ENCODE data around the gene EIF2B5.
A peak's percentile ranks its signal among the peaks of the same experiment; 100 is the strongest.

Gene EIF2B5

DNA sequence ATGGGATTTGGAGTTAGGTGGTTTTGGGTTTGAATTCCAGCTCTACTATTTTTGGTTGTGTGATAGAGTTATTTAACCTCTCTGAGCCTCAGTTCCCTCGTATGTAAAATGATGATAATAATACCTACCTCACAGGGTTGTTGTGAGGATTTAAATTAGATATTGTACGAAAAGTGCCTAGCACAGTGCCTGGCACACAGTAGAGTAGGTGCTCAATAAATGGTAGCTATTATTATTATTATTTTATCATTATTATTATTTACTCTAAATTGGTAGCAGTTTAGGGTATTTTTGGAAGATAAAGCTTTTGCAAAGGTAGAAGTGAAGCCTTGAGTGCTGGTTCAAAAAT, 38.2 kb downstream of the EIF2B5 start:
- DNase-seq (ENCODE audit: low read depth in 2 of 2): no peak

DNA sequence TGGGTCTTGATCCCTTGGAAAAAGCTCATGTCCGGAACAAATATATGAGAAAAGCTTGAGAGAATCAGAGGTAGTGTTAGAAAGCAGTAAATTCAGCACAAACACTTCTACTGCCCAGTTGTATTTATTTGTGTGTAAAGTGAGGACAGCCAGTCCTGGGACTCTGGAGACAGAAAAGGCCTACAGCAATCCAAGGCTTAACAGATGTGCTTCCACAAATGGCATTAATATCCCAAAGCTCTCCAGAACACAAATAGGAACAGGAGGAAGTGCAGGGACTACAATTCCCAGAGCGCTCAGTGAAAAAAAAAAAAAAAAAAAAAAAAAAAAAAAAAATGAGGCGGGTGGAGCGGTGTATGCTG, 39.1 kb downstream of the EIF2B5 start:
- DNase-seq (ENCODE audit: low read depth in 2 of 2): no peak

DNA sequence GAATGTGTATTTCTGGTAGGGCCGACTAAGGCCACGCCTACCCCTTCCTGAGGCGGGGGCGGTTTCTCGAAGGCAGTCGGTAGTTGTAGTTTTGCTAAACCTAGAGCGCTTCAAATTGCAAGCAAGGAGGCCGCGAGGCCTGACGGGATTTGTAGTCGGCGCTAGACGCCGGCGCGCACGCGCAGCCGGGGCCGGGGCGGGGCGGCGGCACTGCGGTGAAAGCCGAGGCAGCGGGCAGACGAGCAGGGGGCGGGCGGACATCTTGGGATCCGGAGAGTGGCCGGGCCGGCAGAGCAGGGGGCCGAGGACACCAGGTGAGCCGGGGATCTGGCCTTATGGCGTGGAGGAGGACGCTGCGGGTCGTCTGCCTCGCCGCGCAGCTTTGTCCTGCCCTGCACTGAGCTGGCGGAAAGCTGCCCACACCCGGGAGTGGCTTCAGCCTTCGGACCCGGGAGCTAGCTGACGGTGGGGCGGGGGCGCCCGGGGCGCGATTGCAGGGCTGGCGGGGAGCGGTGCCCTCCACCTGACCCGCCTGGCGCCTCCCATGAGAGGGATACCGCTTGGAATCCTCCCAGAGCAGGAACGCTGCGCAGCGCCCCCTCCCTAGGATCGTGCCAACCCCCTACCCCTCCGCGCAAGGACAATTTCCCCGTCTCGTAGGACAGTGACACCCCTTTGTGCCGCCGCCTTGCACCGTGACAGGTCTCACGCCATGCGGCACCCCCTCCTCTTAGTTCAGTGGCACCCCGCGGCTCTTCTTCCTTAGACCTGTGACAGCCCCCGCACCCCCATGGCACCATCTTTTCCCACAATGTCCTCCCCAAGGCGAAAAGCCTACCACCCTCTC, 39.7 kb downstream of the EIF2B5 start, which contains the start of gene AP2M1:
AP2M1 (plus strand) TSS at position 210 of the 847 bp plus-strand sequence. CDS start 2,139 bp downstream, outside the sequence.
- peak; percentile 94 to 96 for DNase-seq (ENCODE audit: low read depth in 2 of 2)

DNA sequence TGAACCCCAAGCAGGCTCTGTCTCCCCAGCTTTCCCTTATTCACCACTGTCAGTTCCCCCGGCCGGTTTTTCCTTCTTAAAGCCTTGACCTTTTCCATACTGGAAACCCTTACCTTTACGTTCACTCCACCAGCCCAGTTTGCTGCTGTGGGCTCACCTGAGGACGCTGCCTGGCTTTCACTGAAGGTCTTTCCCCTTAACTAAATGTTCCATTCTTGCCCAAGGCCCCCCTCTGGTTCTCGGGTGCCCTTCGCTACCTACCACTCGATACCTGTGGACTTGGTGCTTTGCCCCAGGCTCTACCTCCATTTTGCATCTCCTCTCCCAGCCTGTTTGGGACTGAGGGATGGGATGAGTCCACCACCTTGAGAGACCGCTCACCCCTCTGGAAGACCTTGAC, 40.3 kb downstream of the EIF2B5 start:
- no peak for DNase-seq (ENCODE audit: low read depth in 2 of 2)

DNA sequence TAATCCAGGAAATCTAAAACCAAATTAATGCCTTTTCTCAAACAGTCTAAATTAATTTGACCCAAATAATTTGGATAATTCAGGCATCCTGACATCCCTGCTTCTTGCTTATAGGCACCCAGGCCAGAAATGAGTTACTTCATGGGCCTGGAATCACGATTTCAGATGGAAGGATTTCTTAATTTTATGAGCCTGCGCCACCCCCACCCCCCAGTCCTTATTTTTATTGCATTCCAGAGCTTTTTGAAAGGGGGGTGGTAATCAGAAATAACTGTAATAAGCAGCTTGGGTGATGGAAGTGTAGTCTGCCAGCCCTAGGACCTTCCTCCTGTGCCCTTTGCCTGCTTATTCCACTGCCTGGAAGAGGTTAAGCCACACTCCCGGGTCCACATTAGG, 40.8 kb downstream of the EIF2B5 start:
- no peak for DNase-seq (ENCODE audit: low read depth in 2 of 2)

DNA sequence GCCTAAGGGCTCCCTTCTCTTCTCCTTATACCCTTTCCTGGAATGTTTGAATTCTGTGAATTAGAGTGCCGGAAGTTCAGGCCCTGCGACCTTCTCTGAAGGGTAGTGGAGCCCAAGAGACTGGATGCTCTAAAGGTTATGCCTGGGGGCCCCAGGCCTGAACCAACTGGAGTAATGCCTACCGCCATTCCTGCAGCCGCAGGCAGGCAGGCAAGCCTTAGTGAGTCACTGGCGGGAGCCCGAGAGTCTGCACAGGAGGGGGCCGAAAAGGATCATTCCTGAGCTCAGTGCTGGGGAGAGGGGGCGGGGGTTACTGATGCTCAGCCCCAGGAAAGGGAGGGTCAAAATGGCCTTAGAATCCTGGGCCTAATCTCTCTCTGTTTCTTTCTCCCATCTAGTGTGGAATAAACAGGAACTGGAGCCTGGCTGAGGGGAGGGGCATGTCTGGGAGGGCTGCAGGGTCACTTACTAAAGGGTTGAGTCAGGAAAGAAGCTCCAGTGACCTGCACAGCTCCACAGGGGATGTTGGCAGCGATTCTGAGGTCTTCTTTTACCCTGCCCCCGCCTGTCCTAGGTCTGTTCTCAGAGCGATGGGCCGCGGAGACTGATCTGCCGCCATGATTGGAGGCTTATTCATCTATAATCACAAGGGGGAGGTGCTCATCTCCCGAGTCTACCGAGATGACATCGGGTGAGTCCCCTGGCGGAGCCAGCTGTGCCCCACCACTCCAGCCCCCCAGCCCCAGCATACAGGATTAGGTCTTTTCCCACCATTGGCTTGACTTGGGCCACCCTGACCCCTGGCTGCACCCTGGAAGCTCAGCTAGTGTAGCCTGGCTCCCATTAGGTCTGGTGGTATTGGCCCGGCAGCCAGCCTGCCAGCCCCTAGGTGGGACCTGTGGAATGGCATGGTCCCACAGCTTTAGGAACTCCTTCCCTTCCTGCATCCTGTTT, 41.5 kb downstream of the EIF2B5 start:
- DNase-seq (ENCODE audit: low read depth in 2 of 2): no peak

DNA sequence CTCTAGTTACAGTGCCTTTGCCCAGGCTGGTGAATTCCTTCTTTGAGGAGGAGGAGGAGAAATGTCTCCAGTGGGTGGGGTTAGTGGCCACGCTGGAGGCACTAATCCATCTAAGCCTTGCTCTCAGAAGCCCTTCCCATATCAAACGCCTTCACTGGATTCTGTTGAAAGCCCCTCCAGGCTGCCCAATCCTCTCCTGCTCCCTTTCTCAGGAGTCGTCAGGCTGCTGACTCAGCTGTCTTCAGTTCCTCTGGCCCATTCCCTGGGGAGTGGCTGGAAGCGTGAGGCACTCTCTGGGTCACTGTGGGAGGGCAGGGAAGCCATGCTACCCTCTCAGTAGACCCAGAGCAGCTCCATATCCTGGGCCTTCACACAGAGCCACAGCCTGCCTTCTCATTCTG, 42.2 kb downstream of the EIF2B5 start:
- no peak for DNase-seq (ENCODE audit: low read depth in 2 of 2)

DNA sequence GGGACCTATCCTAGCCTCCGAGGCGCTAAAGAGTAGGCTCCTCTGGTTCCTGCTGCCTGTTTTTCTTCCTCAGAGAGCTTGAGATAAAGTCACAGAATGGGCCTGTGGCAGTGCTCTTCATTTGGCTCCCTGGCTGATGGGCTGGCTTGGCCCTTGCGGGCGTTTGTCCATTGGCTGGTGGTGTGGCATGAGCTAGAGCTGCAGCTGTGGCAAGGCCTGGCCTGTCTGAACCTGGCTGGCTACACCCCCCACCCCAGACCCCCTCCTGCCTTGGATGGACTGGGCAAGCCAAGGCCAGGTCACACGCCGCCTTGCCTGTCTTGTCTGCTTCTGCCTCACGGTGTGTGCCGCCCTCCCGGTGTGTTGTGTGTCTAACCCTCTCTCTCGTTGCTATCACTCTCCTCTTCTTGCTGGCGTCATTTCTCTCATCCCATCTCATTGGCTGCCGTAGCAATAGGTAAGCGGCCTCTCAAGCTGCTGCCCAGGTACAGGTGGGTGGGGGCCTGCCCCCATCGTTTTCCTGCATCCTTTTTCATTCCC, 42.7 kb downstream of the EIF2B5 start:
- DNase-seq (ENCODE audit: low read depth in 2 of 2): no peak

DNA sequence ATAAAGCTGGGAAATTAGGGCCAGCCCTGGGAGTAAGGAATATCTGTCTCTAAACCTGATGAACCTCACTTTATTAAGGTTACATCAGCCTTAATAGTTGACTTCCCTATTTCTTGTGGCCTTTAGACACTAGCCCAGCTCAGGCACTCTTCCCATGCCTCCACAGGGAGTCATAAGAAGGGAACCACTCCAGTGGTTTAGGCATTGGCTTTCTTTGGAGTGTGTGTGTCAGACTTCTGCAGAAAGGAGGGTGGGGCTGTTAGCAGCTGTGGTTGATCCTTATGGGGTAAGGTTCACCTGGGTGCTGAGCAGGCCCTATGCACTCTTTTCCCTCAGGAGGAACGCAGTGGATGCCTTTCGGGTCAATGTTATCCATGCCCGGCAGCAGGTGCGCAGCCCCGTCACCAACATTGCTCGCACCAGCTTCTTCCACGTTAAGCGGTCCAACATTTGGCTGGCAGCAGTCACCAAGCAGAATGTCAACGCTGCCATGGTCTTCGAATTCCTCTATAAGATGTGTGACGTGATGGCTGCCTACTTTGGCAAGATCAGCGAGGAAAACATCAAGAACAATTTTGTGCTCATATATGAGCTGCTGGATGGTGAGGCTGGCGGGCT, 43.5 kb downstream of the EIF2B5 start:
- no peak for DNase-seq (ENCODE audit: low read depth in 2 of 2)

DNA sequence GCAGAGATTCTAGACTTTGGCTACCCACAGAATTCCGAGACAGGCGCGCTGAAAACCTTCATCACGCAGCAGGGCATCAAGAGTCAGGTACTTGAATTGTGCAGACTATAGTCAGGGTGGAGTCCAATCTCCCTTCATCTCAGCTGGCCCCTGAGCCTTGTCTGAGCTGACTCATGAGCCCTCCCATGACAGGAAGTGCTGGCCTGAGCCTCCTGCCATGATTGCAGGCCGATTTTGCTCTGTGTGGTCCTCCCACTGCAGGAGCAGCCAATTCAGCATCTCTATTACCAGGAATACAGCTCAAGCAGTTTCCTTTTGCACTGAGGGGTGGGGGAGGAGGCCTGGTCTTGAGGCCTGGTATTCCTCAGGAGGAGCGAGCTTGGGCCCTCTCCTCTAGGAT, 45.0 kb downstream of the EIF2B5 start:
- DNase-seq (ENCODE audit: low read depth in 2 of 2): no peak

DNA sequence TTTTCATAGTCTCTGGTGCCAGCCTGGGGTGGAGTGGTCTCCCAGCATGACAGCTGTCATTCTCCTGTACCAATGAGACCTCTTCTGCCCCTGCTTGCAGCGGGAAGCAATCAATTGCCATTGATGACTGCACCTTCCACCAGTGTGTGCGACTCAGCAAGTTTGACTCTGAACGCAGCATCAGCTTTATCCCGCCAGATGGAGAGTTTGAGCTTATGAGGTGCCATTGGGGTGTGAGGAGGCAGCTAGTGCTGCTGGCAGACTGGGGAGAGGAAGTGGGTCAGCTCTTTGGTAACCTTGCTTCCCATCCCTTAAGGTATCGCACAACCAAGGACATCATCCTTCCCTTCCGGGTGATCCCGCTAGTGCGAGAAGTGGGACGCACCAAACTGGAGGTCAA, 46.4 kb downstream of the EIF2B5 start:
- DNase-seq (ENCODE audit: low read depth in 2 of 2): no peak

DNA sequence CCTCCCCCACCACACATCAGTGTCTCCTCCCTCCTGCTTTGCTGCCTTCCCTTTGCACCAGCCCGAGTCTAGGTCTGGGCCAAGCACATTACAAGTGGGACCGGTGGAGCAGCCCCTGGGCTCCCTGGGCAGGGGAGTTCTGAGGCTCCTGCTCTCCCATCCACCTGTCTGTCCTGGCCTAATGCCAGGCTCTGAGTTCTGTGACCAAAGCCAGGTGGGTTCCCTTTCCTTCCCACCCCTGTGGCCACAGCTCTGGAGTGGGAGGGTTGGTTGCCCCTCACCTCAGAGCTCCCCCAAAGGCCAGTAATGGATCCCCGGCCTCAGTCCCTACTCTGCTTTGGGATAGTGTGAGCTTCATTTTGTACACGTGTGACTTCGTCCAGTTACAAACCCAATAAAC, 48.5 kb downstream of the EIF2B5 start:
- DNase-seq (ENCODE audit: low read depth in 2 of 2): no peak

DNA sequence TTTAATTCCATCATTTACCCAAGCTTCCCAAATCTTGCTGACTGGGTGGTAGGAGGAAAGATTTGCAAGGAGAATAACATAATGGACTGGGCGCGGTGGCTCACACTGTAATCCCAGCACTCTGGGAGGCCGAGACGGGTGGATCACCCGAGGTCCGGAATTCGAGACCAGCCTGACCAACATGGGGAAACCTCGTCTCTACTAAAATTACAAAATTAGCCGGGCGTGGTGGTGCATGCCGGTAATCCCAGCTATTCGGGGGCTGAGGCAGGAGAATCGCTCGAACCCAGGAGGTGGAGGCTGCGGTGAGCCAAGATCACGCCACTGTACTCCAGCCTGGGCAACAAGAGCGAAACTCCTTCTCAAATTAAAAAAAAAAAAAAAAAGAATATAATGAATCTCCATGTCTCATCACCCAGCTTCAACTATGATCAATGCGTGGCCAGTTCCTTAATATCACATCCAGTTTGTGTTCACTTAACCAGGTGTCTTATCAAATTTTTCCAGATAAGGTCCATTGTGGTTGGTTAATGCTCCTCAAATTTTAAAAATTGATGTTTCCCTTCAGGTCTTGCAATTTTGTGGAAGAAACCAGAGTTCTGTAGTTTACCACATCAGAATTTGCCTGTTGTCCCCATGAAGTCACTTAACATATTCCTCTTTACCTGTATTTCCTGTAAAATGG, 49.5 kb downstream of the EIF2B5 start:
- DNase-seq (ENCODE audit: low read depth in 2 of 2): no peak

DNA sequence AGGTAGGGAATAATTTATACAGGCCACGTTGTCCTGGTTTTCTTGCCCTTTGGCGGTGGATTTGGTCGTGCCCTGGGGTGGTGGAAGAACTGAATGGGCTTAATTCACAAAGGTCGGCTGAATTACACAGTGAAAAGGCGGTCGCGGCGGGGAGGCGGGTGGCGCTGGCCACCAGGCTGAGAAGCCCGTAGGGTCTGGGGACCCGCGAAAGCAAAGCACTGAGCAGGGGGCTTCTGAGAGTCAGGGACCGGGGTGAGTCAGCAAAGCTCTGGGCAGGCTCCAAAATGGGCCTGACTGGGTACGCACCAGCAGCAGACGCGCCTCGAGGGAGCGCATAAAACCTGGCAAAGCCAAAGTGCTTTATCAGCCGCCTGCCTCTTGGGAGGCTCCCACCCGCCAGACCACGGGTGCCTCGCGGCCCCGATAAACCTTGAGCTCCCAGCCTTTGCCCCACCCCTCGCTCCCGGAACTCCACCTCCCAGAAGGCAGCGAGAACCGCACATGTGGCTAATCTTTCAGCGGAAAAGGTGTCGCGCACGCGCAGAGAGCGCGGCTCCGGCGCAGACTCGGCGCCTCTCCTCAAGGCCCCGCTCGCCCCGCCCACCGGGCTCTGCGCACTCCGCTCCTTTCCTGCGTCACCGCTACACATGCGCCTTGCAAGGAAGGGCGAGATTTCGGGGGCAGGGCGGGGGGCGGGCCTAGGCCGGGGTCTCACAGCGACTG, 50.5 kb downstream of the EIF2B5 start:
- DNase-seq (ENCODE audit: low read depth in 2 of 2): peak; percentile 98

DNA sequence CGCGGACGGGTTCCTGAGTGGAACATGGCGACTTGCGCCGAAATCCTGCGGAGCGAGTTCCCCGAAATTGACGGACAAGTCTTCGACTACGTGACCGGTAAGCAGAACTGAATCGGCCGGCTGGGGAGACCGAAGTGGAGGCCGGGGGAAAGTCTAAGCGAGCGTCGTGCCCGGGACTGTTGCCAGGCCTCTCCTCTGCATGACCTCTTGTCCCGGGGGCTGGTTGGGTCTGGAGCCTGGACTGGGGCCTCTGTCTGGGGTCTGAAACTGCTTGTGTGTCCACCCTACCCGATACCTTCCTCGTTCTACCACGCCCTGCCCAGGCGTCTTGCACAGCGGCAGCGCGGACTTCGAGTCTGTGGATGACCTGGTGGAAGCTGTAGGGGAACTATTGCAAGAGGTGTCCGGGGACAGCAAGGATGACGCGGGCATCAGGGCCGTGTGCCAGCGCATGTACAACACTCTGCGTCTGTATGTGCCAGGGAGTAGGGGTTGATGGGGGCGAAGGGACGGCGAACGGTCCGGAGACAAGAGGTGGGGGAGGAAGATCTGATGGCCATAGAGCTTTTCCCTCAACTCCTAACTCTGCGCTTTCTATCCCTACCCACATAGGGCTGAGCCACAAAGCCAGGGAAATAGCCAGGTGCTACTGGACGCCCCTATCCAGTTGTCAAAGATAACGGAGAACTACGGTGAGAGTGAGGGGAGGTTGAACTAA, 51.2 kb downstream of the EIF2B5 start, which contains the start of gene ABCF3:
ABCF3 (plus strand) TSS at position 16 of the 718 bp plus-strand sequence; CDS start at position 25, 9 bp downstream.
- DNase-seq (ENCODE audit: low read depth in 2 of 2): no peak

DNA sequence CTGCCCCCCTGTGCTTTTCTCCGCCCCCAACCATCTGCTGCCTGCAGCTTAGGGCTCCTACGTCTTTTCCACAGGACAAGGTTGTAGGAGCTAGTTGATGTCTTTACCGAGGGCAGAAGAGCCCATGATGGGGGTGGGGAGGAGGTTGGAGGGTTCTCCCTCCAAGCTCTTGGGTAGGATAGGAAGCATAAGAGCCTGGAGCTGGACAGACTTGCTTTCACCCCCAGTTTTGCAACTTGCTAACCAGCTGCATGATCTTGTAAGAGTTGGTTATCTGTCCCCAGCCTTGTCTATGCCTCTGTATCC, 51.7 kb downstream of the EIF2B5 start:
- no peak for DNase-seq (ENCODE audit: low read depth in 2 of 2)

DNA sequence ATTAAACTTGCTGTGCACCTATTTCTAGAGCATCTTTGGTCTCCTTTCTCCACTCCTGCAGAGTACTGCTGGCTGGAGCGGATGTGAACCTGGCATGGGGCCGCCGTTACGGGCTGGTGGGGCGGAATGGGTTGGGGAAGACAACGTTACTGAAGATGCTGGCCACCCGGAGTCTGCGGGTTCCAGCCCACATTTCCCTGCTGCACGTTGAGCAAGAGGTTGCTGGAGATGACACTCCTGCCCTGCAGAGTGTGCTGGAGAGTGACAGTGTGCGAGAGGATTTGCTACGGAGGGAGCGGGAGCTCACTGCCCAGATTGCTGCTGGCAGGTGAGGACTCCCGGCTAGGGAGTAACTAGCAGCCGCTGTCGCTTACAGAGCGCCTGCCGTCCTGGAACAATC, 52.9 kb downstream of the EIF2B5 start:
- no peak for DNase-seq (ENCODE audit: low read depth in 2 of 2)

DNA sequence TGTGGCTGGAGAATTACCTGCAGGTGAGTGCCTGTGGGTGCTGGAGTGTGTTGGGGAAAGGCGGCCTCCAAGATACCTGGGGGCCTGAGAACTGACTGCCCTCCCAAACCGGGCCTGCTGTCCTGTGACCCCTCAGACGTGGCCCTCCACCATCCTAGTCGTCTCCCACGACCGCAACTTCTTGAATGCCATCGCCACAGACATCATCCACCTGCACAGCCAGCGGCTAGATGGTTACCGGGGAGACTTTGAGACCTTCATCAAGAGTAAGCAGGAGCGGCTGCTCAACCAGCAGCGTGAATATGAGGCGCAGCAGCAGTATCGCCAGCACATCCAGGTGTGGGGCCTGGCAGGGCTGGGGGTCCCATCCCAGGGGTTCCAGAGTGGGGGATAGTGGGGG, 54.3 kb downstream of the EIF2B5 start:
- DNase-seq (ENCODE audit: low read depth in 2 of 2): no peak

DNA sequence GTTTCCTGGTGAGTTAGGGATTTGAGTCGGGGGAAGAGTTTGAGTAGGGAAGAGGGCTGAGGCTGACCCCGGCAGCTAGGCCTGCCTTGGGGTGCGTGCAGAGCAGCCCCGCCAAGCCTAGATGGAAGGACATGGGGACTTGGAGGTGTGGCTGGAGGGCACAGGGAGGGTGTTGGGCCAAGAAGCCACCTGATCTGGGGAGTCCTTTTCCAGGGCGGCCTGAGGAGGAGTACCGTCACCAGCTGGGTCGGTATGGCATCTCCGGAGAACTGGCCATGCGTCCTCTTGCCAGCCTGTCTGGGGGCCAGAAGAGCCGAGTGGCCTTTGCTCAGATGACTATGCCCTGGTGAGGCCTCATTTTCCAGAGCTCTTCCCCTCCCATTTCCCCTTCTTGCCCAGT, 57.7 kb downstream of the EIF2B5 start:
- no peak for DNase-seq (ENCODE audit: low read depth in 2 of 2)

DNA sequence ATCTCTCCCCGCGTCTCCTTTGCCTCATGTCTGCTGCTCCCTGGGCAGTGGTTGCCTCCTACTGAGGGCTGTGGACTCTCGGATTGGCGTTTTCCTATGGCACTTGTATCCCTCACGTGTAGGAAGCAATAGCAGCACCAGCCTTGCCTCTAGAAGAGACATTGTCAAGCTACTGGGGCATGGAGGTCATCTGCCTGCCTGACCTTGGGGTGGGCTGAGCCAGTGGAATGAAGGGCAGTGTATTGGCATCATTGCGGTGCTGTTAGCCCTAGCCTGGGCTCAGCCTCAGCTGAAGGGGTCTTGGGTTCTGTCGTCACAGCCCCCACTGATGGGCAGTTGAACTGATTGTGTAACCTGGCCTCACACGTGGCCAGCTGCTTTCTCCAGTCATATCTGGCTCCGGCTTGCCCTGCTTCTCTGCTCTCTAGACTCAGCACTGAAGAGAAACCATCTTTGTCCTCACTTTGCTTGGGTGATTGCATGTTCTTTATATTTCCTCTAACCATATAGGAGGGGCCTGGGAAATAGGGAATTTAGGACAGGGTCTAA, 58.9 kb downstream of the EIF2B5 start:
- DNase-seq (ENCODE audit: low read depth in 2 of 2): no peak
